Chondrocyte (in vitro differentiated cells): ENCODE measurements around the gene SLC6A15. TPM values are rescaled to one million over a fixed set of nuclear protein-coding genes. Genes with fewer than 3 reads are reported as not detected.

ENCODE experiments used
- DNase-seq: peaks from one replicate; pipeline ENCODE4 v3.0.0; 2021; ENCODE audit warnings: mixed read lengths, low spot score
- H3K27ac Mint-ChIP-seq: one replicate; pipeline ENCODE4 v1.8.0; 2021; ENCODE audit warnings: mild to moderate bottlenecking, moderate library complexity, mixed read lengths; ENCODE audit not compliant: unreplicated experiment
- H3K27me3 Mint-ChIP-seq: 2 replicates; pipeline ENCODE4 v1.8.0; 2021; ENCODE audit warnings: low read depth, mixed read lengths
- H3K36me3 Mint-ChIP-seq: 2 replicates; pipeline ENCODE4 v1.8.0; 2021; ENCODE audit warnings: low read depth, mixed read lengths
- H3K4me1 Mint-ChIP-seq: 2 replicates; pipeline ENCODE4 v1.8.0; 2021; ENCODE audit warnings: low read depth, mild to moderate bottlenecking, mixed read lengths
- H3K4me3 Mint-ChIP-seq: one replicate; pipeline ENCODE4 v1.8.0; 2021; ENCODE audit warnings: mild to moderate bottlenecking, moderate library complexity, mixed read lengths; ENCODE audit not compliant: unreplicated experiment
- H3K9me3 Mint-ChIP-seq: 2 replicates; pipeline ENCODE4 v1.8.0; 2021; ENCODE audit warnings: low read depth, mixed read lengths
- CTCF ChIP-seq: fragments of 200-600 bp; sonication (generic); IDR thresholded peaks from 2 replicates; pipeline ENCODE4 v1.5.0; 2021; ENCODE audit warnings: antibody characterized with exemption, mild to moderate bottlenecking, moderate library complexity
- total RNA-seq: library from RNA; stranded (reverse); gene quantifications from 3 replicates; pipeline ENCODE4 v1.2.1, GENCODE V29; 2021

Gene SLC6A15
- total RNA-seq, 1 donor from 2014 or later: not detected

GRCh38 chr12:84860718-84861117 is 51.9 kb downstream of the SLC6A15 start:
- no peaks in the 10 kb centered on the region for H3K36me3 Mint-ChIP-seq

GRCh38 chr12:84858796-84859195 is 53.8 kb downstream of the SLC6A15 start:
- no peaks in the 10 kb centered on the region for H3K4me1 Mint-ChIP-seq
- TF ChIP-seq CTCF: no peak
- peaks cover 7% of the 10 kb centered on the region for H3K27me3 Mint-ChIP-seq
- H3K27ac Mint-ChIP-seq: no peak overlapping the region
- H3K9me3 Mint-ChIP-seq: no peaks in the 10 kb centered on the region
- no peak for DNase-seq
- no peaks in the 10 kb centered on the region for H3K36me3 Mint-ChIP-seq
- no peak overlapping the region for H3K4me3 Mint-ChIP-seq

More at GRCh38 chr12:84860718-84861117, 51.9 kb downstream of the SLC6A15 start:
- Mint-ChIP-seq H3K9me3 (no peaks in the 10 kb centered on the region), H3K4me3 (no peak overlapping the region), H3K27ac (no peak overlapping the region), H3K4me1 (no peaks in the 10 kb centered on the region), H3K27me3 (peaks cover 4% of the 10 kb centered on the region)
- no peak for DNase-seq
- TF ChIP-seq CTCF: no peak

GRCh38 chr12:84857525-84858208 is 54.9 kb downstream of the SLC6A15 start:
- H3K27me3 Mint-ChIP-seq: peaks cover 9% of the 10 kb centered on the region
- H3K4me1 Mint-ChIP-seq: no peaks in the 10 kb centered on the region
- H3K27ac Mint-ChIP-seq: no peak overlapping the region
- H3K36me3 Mint-ChIP-seq: no peaks in the 10 kb centered on the region
- peaks cover 2% of the 10 kb centered on the region for H3K9me3 Mint-ChIP-seq
- no peak overlapping the region for H3K4me3 Mint-ChIP-seq
- TF ChIP-seq CTCF: no peak
- no peak for DNase-seq

GRCh38 chr12:84856156-84856900 is 56.3 kb downstream of the SLC6A15 start:
- peaks cover 5% of the 10 kb centered on the region for H3K9me3 Mint-ChIP-seq
- no peak for DNase-seq
- H3K4me3 Mint-ChIP-seq: no peak overlapping the region
- peaks cover 9% of the 10 kb centered on the region for H3K27me3 Mint-ChIP-seq
- H3K36me3 Mint-ChIP-seq: no peaks in the 10 kb centered on the region
- TF ChIP-seq CTCF: no peak
- H3K27ac Mint-ChIP-seq: no peak overlapping the region
- H3K4me1 Mint-ChIP-seq: no peaks in the 10 kb centered on the region

GRCh38 chr12:84843593-84844144 is 68.9 kb downstream of the SLC6A15 start:
- Mint-ChIP-seq H3K4me3 (no peak overlapping the region), H3K9me3 (no peaks in the 10 kb centered on the region), H3K27ac (no peak overlapping the region), H3K27me3 (peaks cover 9% of the 10 kb centered on the region), H3K36me3 (no peaks in the 10 kb centered on the region), H3K4me1 (no peaks in the 10 kb centered on the region)
- no peak for DNase-seq
- TF ChIP-seq CTCF: no peak
